HG02571 (cell line): ENCODE results near the gene EPB42.
"Not testable (repeated sequence)": the region's sequence is repeated elsewhere in the genome, so short reads cannot be mapped to it uniquely, and the experiment has no call there.

Source experiments
- ATAC-seq: cut with Tn5 transposase; IDR thresholded peaks from one replicate; pipeline ENCODE4 v1.9.1; 2021; ENCODE audit warnings: mild to moderate bottlenecking, moderate library complexity; ENCODE audit not compliant: unreplicated experiment

The EPB42 gene

GRCh38 chr15:43187544-43188155 lies 33.2 kb downstream of the EPB42 start:
- no peak for ATAC-seq

DNA sequence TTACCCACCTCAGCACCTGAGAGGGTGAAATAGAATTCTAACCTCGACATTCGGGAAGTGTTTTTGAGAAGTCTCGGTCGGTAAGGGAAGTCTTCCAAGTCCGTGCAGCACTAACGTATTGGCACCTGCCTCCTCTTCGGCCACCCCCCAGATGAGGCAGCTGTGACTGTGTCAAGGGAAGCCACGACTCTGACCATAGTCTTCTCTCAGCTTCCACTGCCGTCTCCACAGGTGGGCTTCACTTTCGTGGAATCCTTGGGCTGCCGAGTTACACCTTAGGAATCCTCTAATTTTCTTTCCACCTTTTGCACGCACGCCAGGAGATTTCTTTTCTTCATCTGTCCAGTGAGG lies 34.8 kb downstream of the EPB42 start:
- ATAC-seq: peak; percentile 7

DNA sequence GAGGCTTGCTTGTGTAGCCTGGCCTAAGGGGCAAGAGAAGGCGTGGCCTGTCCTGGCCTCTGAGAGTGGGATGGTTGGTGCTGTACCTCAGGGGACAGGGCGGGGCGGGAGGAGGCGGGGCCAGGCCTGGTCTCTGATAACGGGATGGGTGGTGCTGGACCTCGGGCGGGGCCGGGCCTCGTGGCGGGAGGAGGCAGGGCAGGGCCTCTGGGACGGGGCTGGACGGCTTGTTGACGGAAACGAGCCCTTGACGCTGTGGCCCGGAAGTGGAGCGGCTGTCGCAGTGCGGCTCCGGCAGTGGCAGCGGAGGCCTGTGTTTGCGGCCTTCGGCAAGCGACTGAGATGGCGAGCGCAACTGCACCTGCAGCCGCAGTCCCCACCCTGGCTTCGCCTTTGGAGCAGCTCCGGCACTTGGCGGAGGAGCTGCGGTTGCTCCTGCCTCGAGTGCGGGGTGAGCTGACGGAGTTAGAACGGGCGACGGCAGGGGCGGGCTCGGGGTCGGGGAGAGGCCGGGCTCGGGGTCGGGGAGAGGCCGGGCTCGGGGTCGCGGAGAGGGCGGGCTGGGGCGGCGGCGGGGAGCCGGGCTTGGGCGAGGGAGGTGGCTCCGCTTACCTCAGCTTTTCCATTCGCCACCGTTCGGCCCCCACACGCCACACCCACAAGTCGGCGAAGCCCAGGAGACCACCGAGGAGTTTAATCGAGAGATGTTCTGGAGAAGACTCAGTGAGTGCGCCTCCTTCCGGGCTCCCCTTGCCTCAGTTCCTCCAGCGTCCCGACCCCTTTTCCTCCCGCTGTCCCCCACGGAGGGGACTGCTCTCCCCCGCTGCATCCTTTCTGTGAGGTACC lies 35.4 kb downstream of the EPB42 start, which contains the start of gene CCNDBP1:
Gene CCNDBP1, plus strand, starts transcription at position 247 of the 846 bp plus-strand sequence. Its CDS starts 96 bp downstream, at position 343.
- ATAC-seq: peak; percentile 92

- ATAC-seq: no peak
These were observed 36.3 kb downstream of the EPB42 start for GRCh38 chr15:43184407-43185124.

DNA sequence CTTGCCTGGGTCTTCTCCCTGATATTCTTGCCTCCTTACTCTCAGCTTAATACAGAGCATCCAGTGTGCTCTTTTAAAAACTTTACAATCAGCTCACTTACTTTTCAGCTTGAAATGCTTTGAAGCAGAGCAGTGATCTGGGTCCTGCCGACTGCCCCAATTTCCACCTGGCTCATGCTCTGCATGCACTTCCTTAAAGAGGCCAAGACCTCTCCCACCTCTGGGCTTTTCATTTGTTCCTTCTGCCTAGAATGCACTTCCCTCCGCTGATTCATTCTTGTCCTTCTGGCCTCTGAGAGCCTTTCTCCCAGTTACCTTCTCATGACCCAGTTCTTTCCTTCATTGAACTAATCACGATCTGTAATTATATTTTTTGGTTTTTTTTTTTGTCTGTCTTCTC lies 37.5 kb downstream of the EPB42 start:
- ATAC-seq: no peak

GRCh38 chr15:43177147-43177546 lies 43.7 kb downstream of the EPB42 start:
- ATAC-seq: not testable (repeated sequence)

DNA sequence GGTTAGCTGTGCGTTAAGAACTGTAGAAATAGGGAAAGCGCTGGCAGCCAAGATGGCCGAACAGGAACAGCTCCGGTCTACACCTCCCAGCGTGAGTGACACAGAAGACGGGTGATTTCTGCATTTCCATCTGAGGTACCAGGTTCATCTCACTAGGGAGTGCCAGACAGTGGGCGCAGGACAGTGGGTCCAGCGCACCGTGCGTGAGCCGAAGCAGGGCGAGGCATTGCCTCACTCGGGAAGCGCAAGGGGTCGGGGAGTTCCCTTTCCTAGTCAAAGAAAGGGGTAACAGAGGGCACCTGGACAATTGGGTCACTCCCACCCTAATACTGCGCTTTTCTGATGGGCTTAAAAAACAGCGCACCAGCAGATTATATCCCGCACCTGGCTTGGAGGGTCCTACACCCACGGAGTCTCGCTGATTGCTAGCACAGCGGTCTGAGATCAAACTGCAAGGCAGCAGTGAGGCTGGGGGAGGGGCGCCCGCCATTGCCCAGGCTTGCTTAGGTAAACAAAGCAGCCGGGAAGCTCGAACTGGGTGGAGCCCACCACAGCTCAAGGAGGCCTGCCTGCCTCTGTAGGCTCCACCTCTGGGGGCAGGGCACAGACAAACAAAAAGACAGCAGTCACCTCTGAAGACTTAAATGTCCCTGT lies 45.0 kb downstream of the EPB42 start:
- not testable (repeated sequence) for ATAC-seq

- no peak for ATAC-seq
These were observed 50.9 kb downstream of the EPB42 start for GRCh38 chr15:43169888-43170287.

- no peak for ATAC-seq
These were observed 52.4 kb downstream of the EPB42 start for GRCh38 chr15:43168192-43169107.

- ATAC-seq: not testable (repeated sequence)
These were observed 53.6 kb downstream of the EPB42 start for GRCh38 chr15:43167261-43167660.

DNA sequence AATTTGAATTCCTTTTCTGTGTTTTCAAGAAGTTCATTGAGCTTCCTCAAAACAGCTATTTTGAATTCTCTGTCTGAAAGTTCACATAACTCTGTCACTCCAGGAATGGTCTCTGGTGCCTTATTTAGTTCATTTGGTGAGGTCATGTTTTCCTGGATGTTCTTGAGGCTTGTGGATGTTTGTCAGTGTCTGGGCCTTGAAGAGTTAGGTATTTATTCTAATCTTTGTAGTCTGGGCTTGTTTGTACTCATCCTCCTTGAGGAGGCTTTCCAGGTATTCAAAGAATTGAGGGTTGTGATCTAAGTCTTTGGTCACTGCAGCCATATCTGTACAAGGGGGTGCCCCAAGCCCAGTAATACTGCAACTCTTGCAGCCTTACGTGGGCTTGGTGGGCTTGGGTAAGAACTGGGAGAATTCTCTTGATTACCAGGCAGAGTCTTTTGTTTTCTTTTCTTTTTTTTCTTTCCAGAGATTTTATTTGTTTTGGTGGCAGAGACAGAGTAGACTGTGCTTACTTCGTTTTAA lies 55.0 kb downstream of the EPB42 start:
- no peak for ATAC-seq

DNA sequence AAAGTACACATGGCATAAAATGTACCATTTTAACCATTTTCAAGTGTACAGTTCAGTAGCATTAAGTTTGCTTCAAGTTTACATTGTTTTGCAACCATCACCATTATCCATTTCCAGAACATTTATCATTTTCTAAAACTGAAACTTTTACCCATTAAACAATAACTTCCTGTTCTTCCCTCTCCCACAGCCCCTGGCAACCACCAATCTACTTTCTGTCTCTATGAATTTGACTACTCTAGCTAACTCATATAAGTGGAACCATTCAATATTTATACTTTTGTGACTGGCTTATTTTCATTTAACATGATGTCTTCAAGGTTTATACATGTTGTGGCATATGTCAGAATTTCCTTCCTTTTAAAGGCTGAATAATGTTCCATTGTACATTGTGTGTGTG lies 67.5 kb downstream of the EPB42 start:
- ATAC-seq: no peak

DNA sequence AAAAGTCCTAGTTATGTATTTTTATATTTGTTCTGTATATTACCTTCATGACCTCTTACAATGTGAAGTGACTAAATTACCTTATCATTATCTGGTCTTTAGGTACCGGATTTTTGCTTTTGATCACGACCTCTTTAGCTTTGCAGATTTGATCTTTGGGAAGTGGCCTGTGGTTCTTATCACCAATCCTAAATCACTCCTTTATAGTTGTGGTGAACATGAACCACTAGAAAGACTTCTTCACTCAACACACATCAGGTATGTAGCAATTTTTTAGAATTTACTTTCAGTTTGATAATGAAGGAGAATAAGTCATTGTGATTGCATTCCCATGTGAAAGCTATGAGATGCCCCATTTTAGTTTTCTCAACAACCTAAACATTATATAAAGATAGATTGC lies 69.1 kb downstream of the EPB42 start:
- ATAC-seq: no peak

GRCh38 chr15:43150191-43150929 lies 70.5 kb downstream of the EPB42 start:
- ATAC-seq: no peak
